ENCODE data around the gene TMEM247.

Gene TMEM247

DNA sequence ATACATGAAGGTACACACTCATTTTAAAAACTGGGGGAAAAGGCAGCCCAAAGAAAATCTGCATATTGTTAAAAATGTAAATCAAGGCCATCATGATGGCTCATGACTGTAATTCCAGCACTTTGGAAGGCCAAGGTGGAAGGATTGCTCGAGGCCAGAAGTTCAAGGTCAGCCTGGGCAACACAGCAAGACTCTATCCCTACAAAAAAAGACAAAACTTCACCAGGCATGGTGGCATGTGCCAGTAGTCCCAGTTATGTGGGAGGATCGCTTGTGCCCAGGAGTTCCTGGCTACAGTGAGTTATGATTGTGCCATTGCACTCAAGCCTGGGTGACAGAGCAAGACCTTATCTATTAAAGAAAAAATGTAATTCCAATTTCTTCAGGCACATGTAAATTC, 34.6 kb upstream of the TMEM247 start:
- no peak for DNase-seq (ENCODE audit: low read depth, low spot score)
- ChIA-PET POLR2A (no interaction called here), CTCF (no interaction called here)
- H3K4me3 ChIP-seq (ENCODE audit: low read depth, low read length), result no peak overlapping the region
- no peak for TF ChIP-seq CTCF (IDR thresholded peaks at IDR 0.05; ENCODE audit: insufficient read depth, low read length, missing control alignments)

DNA sequence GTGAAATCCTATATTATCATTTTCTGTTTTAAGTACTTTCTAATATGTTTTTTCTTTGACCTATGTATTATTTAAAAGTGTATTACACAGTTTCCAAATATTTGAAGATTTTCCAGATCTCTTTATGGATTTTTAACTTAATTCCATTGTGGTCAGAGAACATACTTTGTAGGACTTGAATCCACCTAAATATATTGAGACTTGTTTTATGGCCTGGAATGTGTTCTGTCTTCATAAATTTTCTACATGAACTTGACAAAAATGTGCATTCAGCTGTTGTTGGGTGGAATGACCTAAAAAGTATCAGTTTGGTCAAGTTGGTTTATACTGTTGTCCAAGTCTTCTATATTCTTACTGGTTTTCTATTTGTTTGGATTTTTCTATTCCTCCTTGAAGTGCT, 33.8 kb upstream of the TMEM247 start:
- ChIA-PET CTCF (interaction anchor here (1.0 kb wide), 1 partner anchor 11 kb away, joined by 5 read pairs; no protein-coding TSS in a partner anchor), POLR2A (no interaction called here)
- TF ChIP-seq CTCF (IDR thresholded peaks at IDR 0.05; ENCODE audit: insufficient read depth, low read length, missing control alignments), result no peak
- no peak for DNase-seq (ENCODE audit: low read depth, low spot score)
- no peak overlapping the region for H3K4me3 ChIP-seq (ENCODE audit: low read depth, low read length)

GRCh38 chr2:46446871-46447568, 32.3 kb upstream of the TMEM247 start:
- ChIA-PET POLR2A (no interaction called here), CTCF (interaction anchor here (1.0 kb wide), 1 partner anchor 10 kb away, joined by 5 read pairs; no protein-coding TSS in a partner anchor)
- no peak for DNase-seq (ENCODE audit: low read depth, low spot score)
- TF ChIP-seq CTCF (IDR thresholded peaks at IDR 0.05; ENCODE audit: insufficient read depth, low read length, missing control alignments), result no peak
- no peak overlapping the region for H3K4me3 ChIP-seq (ENCODE audit: low read depth, low read length)

DNA sequence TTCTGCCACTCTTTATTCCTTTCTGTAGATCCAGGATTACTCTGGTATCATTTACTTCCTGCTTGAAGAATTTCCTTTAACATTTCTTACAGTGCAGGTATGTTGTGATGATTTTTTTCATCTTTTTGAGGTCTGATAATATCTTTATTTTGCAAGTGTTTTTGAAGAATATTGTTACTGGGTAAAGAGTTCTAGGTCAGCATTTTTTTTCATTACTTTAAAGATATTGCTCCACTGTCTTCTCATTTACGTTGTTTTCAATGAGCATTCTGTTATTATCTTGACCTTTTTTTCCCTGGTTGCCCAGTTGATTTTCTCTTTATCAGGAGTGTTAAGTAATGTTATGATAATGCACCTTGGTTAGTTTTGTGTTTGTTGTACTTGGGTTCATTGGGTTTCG, 31.7 kb upstream of the TMEM247 start:
- TF ChIP-seq CTCF (IDR thresholded peaks at IDR 0.05; ENCODE audit: insufficient read depth, low read length, missing control alignments), result no peak
- no peak for DNase-seq (ENCODE audit: low read depth, low spot score)
- CTCF ChIA-PET, result no interaction called here
- POLR2A ChIA-PET, result no interaction called here
- no peak overlapping the region for H3K4me3 ChIP-seq (ENCODE audit: low read depth, low read length)

DNA sequence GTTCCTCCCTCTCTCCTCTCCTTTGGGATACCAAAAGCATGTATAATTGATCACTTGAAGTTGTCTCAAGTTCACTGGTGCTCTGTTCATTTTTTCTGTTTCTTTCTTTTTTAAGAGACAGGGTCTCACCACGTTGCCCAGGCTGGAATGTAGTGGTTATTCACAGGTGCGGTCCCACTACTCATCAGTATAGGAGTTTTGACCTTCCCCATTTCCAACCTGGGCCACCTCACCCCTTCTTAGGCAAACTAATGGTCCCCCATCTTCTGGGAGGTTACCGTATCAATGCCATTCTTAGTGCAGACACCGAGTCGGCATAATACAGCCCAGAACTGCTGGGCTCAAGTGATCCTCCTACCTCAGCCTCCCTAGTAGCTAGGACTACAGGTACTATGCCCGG, 31.3 kb upstream of the TMEM247 start:
- ChIA-PET CTCF (interaction anchor here (1.3 kb wide), 1 partner anchor 91 kb away, joined by 3 read pairs; no protein-coding TSS in a partner anchor), POLR2A (no interaction called here)
- no peak for DNase-seq (ENCODE audit: low read depth, low spot score)
- no peak for TF ChIP-seq CTCF (IDR thresholded peaks at IDR 0.05; ENCODE audit: insufficient read depth, low read length, missing control alignments)
- H3K4me3 ChIP-seq (ENCODE audit: low read depth, low read length), result no peak overlapping the region

GRCh38 chr2:46448641-46449040, 30.7 kb upstream of the TMEM247 start:
- no peak for TF ChIP-seq CTCF (IDR thresholded peaks at IDR 0.05; ENCODE audit: insufficient read depth, low read length, missing control alignments)
- ChIA-PET POLR2A (no interaction called here), CTCF (interaction anchor here (1.3 kb wide), 1 partner anchor 91 kb away, joined by 3 read pairs; no protein-coding TSS in a partner anchor)
- H3K4me3 ChIP-seq (ENCODE audit: low read depth, low read length), result no peak overlapping the region
- no peak for DNase-seq (ENCODE audit: low read depth, low spot score)

All from AG04449 (cell line).